ENCODE data around the gene S100A12. TPM values are rescaled to one million over a fixed set of nuclear protein-coding genes. Genes with fewer than 3 reads are reported as not detected.

Gene S100A12
- total and polyA plus RNA-seq, 7 donors = 0.40 to 3.5 (median 1.7) TPM

DNA sequence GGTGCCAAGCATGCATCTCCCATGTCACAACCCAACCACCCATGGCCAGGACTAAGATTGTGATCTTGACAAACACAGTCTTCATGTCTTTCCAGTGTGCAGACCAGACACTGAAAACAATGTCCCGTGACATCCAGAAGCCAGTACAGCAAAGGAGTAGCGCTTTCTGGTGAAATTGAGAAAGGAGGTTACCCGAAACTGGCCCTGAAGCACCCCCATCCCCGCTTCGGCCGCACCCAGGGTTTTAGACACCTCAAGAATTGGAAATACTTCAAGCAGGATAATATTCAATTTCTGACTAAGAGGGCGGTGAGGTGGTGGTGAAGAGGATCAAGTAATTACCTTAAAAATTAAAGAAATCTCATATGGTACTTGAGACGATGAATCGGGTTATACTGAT is 26.0 kb upstream of the S100A12 start:
- intact Hi-C loops (cut with DNase I) = no loop called here
- no peak for ATAC-seq
- no peak overlapping the region for H3K4me3 ChIP-seq
- peaks cover 0 to 6% (median 0%) of the 10 kb centered on the region in 3 donors for H3K27me3 ChIP-seq (ENCODE audit: insufficient read depth in 3 of 3, low read length in 2 of 3)
- no peaks in the 10 kb centered on the region for H3K36me3 ChIP-seq (ENCODE audit: insufficient read depth in 1 of 2, low read depth in 1 of 2)
- no peaks in the 10 kb centered on the region for H3K4me1 ChIP-seq
- no peak overlapping the region for H3K27ac ChIP-seq
- WGBS, 3 donors = 83 to 87% (median 86%) methylated on average over 9 of the region's 9 CpGs
- DNase-seq = no peak
- H3K9me3 ChIP-seq = no peaks in the 10 kb centered on the region
- TF ChIP-seq, protein P1, sequence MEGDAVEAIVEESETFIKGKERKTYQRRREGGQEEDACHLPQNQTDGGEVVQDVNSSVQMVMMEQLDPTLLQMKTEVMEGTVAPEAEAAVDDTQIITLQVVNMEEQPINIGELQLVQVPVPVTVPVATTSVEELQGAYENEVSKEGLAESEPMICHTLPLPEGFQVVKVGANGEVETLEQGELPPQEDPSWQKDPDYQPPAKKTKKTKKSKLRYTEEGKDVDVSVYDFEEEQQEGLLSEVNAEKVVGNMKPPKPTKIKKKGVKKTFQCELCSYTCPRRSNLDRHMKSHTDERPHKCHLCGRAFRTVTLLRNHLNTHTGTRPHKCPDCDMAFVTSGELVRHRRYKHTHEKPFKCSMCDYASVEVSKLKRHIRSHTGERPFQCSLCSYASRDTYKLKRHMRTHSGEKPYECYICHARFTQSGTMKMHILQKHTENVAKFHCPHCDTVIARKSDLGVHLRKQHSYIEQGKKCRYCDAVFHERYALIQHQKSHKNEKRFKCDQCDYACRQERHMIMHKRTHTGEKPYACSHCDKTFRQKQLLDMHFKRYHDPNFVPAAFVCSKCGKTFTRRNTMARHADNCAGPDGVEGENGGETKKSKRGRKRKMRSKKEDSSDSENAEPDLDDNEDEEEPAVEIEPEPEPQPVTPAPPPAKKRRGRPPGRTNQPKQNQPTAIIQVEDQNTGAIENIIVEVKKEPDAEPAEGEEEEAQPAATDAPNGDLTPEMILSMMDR (IDR thresholded peaks at IDR 0.05) = no peak

DNA sequence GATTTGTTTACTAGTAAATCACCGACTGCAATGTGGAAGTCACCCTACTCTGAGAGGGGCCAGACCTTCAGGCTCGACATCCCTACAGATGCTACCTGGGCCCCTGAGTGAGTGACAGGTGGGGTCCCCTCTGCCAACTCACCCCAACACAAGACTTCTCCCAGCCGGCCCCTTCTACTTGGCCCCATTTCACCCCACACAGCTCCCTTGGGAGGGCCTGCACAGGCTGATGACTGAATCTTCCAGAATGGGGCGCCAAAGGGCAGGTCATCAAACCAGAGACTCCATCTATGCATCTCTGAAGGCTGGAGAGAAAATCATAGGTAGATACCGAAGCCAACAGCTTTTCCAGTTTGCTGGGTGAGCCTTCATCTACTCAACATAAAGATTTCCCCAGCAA is 24.8 kb upstream of the S100A12 start:
- TF ChIP-seq, protein P1 (IDR thresholded peaks at IDR 0.05) = no peak
- WGBS, 3 donors = 54 to 61% (median 55%) methylated on average over 5 of the region's 5 CpGs
- intact Hi-C loops (cut with DNase I) = no loop called here
- Histone ChIP-seq H3K4me1 (no peaks in the 10 kb centered on the region), H3K36me3 (ENCODE audit: insufficient read depth in 1 of 2, low read depth in 1 of 2) (no peaks in the 10 kb centered on the region), H3K9me3 (no peaks in the 10 kb centered on the region), H3K4me3 (no peak overlapping the region), H3K27ac (no peak overlapping the region), H3K27me3 (ENCODE audit: insufficient read depth in 3 of 3, low read length in 2 of 3) (peaks cover 0 to 6% (median 0%) of the 10 kb centered on the region in 3 donors)
- DNase-seq (no peak), ATAC-seq (no peak)

DNA sequence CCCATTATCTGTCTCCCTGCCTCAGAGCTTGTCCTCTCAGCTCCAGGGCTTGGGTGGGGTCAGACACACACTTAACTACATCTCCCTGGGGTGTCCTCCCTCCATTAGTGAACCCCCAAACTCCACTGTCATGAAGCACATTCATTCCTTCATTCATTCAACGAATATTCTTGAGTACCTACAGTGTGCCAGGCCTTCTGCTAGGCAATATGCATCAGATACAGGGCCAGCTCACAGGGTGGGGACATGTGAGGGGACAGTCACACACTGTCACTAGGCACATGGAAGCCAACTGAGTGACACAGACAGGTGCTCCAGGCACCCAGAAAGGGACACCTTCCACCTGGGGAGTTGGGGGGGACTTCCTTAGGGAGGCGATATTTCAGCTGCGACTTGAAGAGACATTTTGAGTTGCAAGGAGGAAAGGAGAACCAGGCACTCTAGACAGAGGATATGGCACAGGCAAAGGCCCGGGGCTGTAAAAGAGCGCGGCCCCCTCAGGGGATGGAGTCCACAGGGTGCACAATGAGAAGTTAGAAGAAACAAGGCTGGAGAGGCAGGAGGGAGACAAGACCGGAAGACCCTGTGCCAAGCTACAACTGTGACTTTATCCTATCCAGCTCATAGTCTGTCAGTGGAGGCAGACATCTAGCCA is 24.1 kb upstream of the S100A12 start:
- intact Hi-C loops (cut with DNase I) = loop anchor here in 1 of 2 donors (5.0 kb wide), 1 partner anchor 47 kb away; no protein-coding TSS in a partner anchor
- ATAC-seq (no peak), DNase-seq (no peak)
- Histone ChIP-seq H3K27ac (no peak overlapping the region), H3K9me3 (no peaks in the 10 kb centered on the region), H3K4me1 (no peaks in the 10 kb centered on the region), H3K27me3 (ENCODE audit: insufficient read depth in 3 of 3, low read length in 2 of 3) (peaks cover 0 to 6% (median 0%) of the 10 kb centered on the region in 3 donors), H3K4me3 (no peak overlapping the region), H3K36me3 (ENCODE audit: insufficient read depth in 1 of 2, low read depth in 1 of 2) (no peaks in the 10 kb centered on the region)
- TF ChIP-seq, protein P1 (IDR thresholded peaks at IDR 0.05) = no peak
- 79 to 86% (median 83%) methylated on average over 7 of the region's 7 CpGs for WGBS, 3 donors

DNA sequence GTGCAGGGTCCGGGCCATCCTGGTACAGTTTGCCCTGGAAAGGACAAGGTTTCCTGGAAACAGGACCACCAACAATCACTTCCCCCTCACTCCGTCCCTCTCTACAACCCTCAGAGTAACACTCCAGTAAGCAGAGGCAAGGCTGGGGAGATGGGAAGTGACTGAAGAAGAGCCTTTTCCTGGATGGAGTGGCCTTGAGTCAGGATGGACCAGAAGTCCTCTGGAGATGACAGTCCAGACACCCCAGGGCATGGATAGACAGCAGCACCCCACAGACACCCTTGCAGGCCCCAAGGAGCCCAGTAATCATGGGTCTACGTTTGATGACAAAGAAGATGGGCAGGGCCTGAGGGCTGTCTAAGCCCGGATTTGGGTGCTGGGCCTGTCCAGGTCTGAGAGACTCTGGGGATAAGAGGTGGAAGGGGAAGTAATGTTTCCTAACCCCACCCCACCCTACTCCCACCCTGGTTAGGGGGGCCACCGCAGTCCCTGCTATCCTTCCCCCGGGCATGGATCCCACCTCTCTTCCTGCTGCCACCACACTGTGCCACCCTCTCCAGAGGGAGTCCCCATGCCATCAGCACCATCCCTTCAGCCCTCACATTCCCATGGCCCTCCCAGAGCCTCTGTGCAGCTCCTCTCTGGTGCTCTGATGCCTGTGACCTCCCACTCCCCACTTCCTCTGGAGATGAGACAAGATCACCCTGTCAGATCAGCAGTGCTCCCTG is 22.7 kb upstream of the S100A12 start:
- Histone ChIP-seq H3K4me3 (no peak overlapping the region), H3K27me3 (ENCODE audit: insufficient read depth in 3 of 3, low read length in 2 of 3) (peaks cover 0 to 6% (median 0%) of the 10 kb centered on the region in 3 donors), H3K27ac (no peak overlapping the region), H3K9me3 (no peaks in the 10 kb centered on the region), H3K4me1 (no peaks in the 10 kb centered on the region), H3K36me3 (ENCODE audit: insufficient read depth in 1 of 2, low read depth in 1 of 2) (no peaks in the 10 kb centered on the region)
- TF ChIP-seq, protein P1 (IDR thresholded peaks at IDR 0.05) = no peak
- 74 to 81% (median 78%) methylated on average over 5 to 6 of the region's 6 CpGs for whole genome bisulfite sequencing, 3 donors
- intact Hi-C loops (cut with DNase I) = loop anchor here in 1 of 2 donors (5.0 kb wide), 1 partner anchor 46 kb away; no protein-coding TSS in a partner anchor
- DNase-seq (no peak), ATAC-seq (no peak)

Data from psoas muscle (tissue), 8 donors.